NT2/D1 (cell line): ENCODE results near the gene CORO2A.

ENCODE experiments used
- DNase-seq: peaks from one replicate; pipeline ENCODE4 v3.0.0-alpha.2; 2011; ENCODE audit warnings: low read depth, low spot score
- H3K27me3 ChIP-seq: 2 replicates; pipeline ENCODE4 v1.6.0; 2011; ENCODE audit warnings: mild to moderate bottlenecking; ENCODE audit not compliant: insufficient read length, insufficient read depth
- H3K36me3 ChIP-seq: 2 replicates; pipeline ENCODE4 v1.6.1; 2011; ENCODE audit warnings: mild to moderate bottlenecking, low read length, mixed read lengths; ENCODE audit not compliant: insufficient read depth, insufficient read length
- H3K4me1 ChIP-seq: 2 replicates; pipeline ENCODE4 v1.5.1; 2011; ENCODE audit not compliant: insufficient read depth, insufficient read length
- H3K4me3 ChIP-seq: 2 replicates; pipeline ENCODE4 v1.5.1; 2011; ENCODE audit warnings: low read depth; ENCODE audit not compliant: insufficient read length
- H3K9ac ChIP-seq: 2 replicates; pipeline ENCODE4 v1.6.0; 2011; ENCODE audit warnings: low read depth; ENCODE audit not compliant: insufficient read length
- H3K9me3 ChIP-seq: 2 replicates; pipeline ENCODE4 v1.5.1; 2011; ENCODE audit warnings: mild to moderate bottlenecking, low read length; ENCODE audit not compliant: insufficient read depth
- SUZ12 ChIP-seq: IDR thresholded peaks from 2 replicates; pipeline ENCODE4 v1.6.1; 2011; ENCODE audit not compliant: insufficient read length, insufficient read depth; ENCODE audit errors: extremely low read depth
- YY1 ChIP-seq: IDR thresholded peaks from 2 replicates; pipeline ENCODE4 v1.6.1; 2011; ENCODE audit not compliant: insufficient read length, insufficient read depth
- ZNF274 ChIP-seq: IDR thresholded peaks from 2 replicates; pipeline ENCODE4 v1.6.1; 2011; ENCODE audit warnings: mild to moderate bottlenecking, low read depth, low read length

Gene CORO2A

DNA sequence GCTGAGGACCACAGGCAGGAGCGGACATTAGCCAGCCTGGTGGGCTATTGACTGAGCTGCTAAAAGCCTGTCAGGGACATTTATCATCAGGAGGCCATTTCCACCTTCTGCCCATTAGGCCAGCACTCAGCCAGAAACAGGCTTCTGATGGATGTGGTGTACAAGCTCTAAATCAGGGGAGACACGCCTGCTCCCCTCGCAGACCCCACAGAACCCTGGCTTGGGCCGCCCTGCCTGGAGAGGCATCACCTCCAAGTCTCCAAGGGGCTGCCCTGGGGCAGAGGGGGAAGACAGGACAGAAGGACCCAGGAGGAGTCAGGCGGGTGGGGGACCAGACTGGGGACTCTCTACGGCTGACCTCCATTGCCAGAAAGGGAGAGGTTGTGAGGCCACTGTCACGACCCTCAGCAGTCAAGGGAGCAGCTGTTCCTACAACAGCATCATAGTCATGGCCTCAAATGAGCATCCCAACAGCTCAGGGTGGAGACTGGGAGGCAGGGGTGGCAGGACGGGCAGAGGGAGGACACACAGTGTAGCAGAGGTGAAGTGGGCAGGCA is 49.4 kb downstream of the CORO2A start:
- Histone ChIP-seq H3K36me3 (peaks cover 14% of the 10 kb centered on the region), H3K4me3 (no peak overlapping the region), H3K4me1 (peaks cover 8% of the 10 kb centered on the region), H3K27me3 (no peaks in the 10 kb centered on the region), H3K9ac (peak overlapping the region; percentile 53), H3K9me3 (no peaks in the 10 kb centered on the region)
- no peak for TF ChIP-seq SUZ12
- TF ChIP-seq YY1 = no peak
- TF ChIP-seq ZNF274 = no peak
- DNase-seq = no peak

DNA sequence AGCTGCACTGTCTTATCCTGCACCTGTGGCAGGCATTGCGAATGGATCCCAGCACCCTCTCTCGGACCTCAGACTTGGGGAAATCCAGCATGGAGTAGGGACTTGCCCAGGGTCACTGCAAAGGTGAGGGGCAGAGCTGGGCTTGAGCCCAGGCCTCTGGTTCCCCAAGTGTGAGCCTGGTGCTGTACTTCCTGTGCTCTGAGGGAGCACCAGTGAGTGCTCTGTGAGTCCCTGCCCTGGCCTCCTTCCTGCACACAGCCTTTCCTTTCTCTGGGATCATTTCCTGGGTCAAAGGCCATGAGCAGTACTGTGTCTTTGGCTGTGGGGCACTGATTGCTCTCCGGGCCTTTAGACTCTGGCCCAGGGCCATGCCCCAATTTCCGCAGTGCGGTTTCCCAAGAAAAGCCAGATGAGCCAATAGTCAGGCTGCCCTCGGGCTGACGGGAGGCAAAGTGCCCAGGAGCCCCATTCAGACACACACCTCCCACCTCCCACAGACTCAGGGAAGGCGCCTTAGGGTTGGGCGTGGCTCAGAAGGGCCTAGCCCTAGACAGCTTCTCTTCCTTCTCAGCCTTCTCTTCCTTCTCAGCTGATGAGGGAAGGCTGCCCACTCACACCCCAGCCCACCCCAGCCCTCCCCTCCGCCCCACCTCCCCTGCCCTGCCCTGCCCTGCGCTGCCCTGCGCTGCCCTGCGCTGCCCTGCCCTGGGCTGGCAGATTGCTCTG is 50.1 kb downstream of the CORO2A start:
- no peak for TF ChIP-seq ZNF274
- no peak for TF ChIP-seq SUZ12
- H3K9ac ChIP-seq = peak overlapping the region; percentile 21
- H3K36me3 ChIP-seq = peaks cover 20% of the 10 kb centered on the region
- no peaks in the 10 kb centered on the region for H3K27me3 ChIP-seq
- no peak overlapping the region for H3K4me3 ChIP-seq
- H3K9me3 ChIP-seq = no peaks in the 10 kb centered on the region
- H3K4me1 ChIP-seq = peaks cover 8% of the 10 kb centered on the region
- DNase-seq = no peak

DNA sequence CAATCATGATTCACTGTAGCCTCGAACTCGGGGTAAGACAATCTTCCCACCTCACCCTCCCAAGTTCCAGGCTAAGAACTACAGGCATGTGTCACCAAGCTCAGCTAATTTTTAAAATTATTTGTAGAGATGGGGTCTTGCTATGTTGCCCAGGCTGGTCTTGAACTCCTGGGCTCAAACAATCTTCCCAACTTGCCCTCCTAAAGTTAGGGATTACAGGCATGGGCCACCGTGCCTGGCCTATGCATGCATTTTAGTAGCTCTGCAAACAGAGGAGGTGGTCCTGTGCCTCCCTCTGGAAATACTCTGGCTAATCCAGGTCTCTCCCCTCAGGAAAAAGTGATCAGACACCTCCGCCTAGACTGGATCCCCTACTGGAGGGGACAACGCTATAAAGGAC is 51.9 kb downstream of the CORO2A start:
- DNase-seq = no peak
- Histone ChIP-seq H3K9me3 (no peaks in the 10 kb centered on the region), H3K36me3 (peaks cover 35% of the 10 kb centered on the region), H3K4me3 (no peak overlapping the region), H3K9ac (no peak overlapping the region), H3K27me3 (no peaks in the 10 kb centered on the region), H3K4me1 (peaks cover 3% of the 10 kb centered on the region)
- no peak for TF ChIP-seq ZNF274
- TF ChIP-seq SUZ12 = no peak
- TF ChIP-seq YY1 = no peak

DNA sequence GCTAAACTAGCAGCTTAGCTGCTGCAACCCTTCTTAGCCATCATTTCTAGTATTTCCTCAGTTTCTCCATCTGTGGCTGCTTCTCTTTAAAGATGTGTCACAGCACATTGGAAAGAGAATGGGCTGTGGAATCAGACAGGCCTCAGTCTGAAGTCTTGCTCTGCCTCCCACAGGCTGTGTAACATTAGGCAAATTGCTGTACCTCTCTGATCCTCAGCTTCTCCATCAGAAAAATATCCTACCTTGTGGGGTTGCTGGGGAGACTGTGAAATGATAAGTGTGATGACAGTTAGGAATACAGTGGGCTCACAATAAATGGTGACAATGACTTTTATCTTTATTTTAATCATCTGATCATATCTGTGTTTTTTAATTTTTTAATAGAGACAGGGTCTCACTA is 55.9 kb downstream of the CORO2A start:
- Histone ChIP-seq H3K27me3 (no peaks in the 10 kb centered on the region), H3K9me3 (no peaks in the 10 kb centered on the region), H3K4me1 (no peaks in the 10 kb centered on the region), H3K4me3 (no peak overlapping the region), H3K36me3 (peaks cover 59% of the 10 kb centered on the region), H3K9ac (no peak overlapping the region)
- TF ChIP-seq ZNF274 = no peak
- no peak for TF ChIP-seq SUZ12
- TF ChIP-seq YY1 = no peak
- DNase-seq = no peak

DNA sequence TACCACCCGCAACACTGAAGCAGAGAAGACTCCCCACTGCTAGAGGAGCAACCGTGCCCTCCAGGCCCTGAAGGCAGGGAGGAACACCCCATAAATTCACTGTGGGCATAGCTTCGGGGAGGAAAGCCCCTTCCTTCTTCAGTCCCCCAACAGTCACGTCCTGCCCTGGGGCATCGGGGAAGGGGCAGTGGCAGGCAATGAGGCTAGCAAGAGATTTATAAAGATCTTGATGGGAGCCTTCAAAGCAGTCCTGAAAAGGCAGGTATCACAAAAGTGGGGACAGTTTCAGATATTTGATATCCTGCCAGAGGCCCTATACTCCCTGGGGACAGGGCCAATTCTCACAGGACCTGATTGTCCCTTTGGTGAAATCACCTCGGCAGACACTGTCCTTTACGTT is 56.5 kb downstream of the CORO2A start:
- Histone ChIP-seq H3K27me3 (no peaks in the 10 kb centered on the region), H3K4me3 (no peak overlapping the region), H3K36me3 (peaks cover 61% of the 10 kb centered on the region), H3K9me3 (no peaks in the 10 kb centered on the region), H3K9ac (no peak overlapping the region), H3K4me1 (no peaks in the 10 kb centered on the region)
- TF ChIP-seq YY1 (no peak), ZNF274 (no peak), SUZ12 (no peak)
- DNase-seq = no peak

DNA sequence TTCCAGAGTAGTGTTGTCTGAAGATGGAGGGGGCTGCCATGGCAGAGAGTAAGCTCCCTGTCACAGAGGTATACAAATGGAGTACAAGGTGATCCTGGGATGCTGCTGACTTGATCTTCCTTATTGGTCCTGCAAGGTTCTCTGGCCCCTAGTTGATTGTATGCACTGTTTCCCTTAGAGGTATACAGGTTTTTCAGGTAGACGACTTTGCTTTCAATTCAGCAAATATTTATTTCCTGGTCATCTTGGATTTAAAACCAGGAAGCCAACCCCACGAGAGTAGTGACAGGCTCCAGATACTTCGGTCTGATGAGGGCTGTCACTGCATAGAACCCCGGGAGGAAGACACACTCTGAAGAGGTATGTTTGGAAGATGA is 56.9 kb downstream of the CORO2A start:
- no peak for DNase-seq
- TF ChIP-seq SUZ12 (no peak), YY1 (no peak), ZNF274 (no peak)
- no peaks in the 10 kb centered on the region for H3K27me3 ChIP-seq
- H3K4me3 ChIP-seq = no peak overlapping the region
- H3K9ac ChIP-seq = no peak overlapping the region
- no peaks in the 10 kb centered on the region for H3K4me1 ChIP-seq
- H3K9me3 ChIP-seq = no peaks in the 10 kb centered on the region
- peaks cover 65% of the 10 kb centered on the region for H3K36me3 ChIP-seq

DNA sequence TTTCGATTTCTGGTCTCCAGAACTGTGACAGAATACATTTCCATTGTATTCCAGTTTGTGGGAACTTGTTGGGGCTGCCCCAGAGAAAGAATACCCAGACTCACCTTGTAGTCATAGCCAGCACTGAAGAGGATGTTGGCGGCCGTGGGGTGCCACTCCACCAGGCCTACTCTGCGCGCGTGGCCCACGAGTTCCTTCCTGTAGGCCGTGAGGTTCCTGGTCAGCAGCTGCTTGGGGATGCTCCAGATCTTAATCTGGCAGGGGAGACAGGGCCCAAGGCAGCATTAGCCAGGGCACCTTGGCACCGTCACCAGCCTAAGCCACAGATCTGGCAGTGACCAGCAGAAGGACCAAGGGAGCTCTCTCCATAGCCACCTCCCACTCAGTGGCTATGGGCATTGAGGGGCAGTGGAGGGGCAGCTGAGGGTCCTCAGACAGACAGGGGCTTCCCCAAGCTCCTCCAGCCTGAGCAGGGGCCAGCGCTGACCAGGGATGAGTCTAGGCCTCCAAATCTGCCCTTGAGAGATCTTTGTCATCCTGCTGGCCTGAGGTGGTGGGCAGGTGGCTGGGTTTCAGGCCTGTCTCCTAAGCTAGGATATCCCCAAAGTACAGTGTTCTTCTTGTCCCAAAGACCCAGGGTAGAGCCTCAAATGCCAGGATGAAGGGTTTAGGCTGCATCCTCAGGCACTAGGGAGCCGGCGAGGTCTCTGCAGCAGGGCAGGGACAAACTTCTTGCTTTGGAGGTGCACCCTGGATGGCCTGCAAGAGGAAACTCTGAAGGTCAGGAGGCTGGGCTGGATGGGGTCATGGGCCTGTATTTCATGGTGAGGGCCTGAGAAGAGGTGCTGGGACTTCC is 57.5 kb downstream of the CORO2A start:
- H3K9ac ChIP-seq = no peak overlapping the region
- no peaks in the 10 kb centered on the region for H3K27me3 ChIP-seq
- H3K36me3 ChIP-seq = peaks cover 68% of the 10 kb centered on the region
- DNase-seq = no peak
- TF ChIP-seq YY1 = no peak
- no peak for TF ChIP-seq SUZ12
- H3K9me3 ChIP-seq = no peaks in the 10 kb centered on the region
- H3K4me3 ChIP-seq = no peak overlapping the region
- H3K4me1 ChIP-seq = no peaks in the 10 kb centered on the region
